GM12892 (cell line): ENCODE results near the gene MPPE1.

Experiments used
- POLR2A ChIP-seq: IDR thresholded peaks from 2 replicates; pipeline ENCODE4 v1.6.1; 2011; ENCODE audit warnings: low read depth, low read length, control low read depth
- POLR2AphosphoS5 ChIP-seq: IDR thresholded peaks from 2 replicates; pipeline ENCODE4 v1.6.1; 2011; ENCODE audit warnings: low read depth, low read length, control low read depth
- TAF1 ChIP-seq: IDR thresholded peaks from 2 replicates; pipeline ENCODE4 v1.6.1; 2011; ENCODE audit warnings: low read depth, mild to moderate bottlenecking, control low read depth, low read length, borderline replicate concordance

GRCh38 chr18:11874676-11875075, 33.4 kb downstream of the MPPE1 start:
- TF ChIP-seq TAF1 (no peak), POLR2AphosphoS5 (no peak), POLR2A (no peak)
